Activated T-cell treated with anti-CD3 and anti-CD28 coated beads for 1 hour (primary cell): ENCODE results near the gene GPAT3.
"Not testable (repeated sequence)": the region's sequence is repeated elsewhere in the genome, so short reads cannot be mapped to it uniquely, and the experiment has no call there.

Source experiments
- DNase-seq: peaks from one replicate; pipeline ENCODE4 v3.0.0-alpha.2; 2020; ENCODE audit warnings: low read depth

GPAT3 gene

GRCh38 chr4:83535520-83536361 lies at the start of gene GPAT3:
GPAT3 (plus strand) TSS chr4:83536108; CDS start chr4:83536623, 515 bp downstream.
- DNase-seq = peak; percentile 52

- no peak for DNase-seq
Measured at GRCh38 chr4:83486457-83487129, 49.3 kb upstream of the GPAT3 start.

GRCh38 chr4:83489711-83490326 lies 46.1 kb upstream of the GPAT3 start:
- no peak for DNase-seq

GRCh38 chr4:83490876-83491450 lies 44.9 kb upstream of the GPAT3 start:
- DNase-seq = peak; percentile 8

DNA sequence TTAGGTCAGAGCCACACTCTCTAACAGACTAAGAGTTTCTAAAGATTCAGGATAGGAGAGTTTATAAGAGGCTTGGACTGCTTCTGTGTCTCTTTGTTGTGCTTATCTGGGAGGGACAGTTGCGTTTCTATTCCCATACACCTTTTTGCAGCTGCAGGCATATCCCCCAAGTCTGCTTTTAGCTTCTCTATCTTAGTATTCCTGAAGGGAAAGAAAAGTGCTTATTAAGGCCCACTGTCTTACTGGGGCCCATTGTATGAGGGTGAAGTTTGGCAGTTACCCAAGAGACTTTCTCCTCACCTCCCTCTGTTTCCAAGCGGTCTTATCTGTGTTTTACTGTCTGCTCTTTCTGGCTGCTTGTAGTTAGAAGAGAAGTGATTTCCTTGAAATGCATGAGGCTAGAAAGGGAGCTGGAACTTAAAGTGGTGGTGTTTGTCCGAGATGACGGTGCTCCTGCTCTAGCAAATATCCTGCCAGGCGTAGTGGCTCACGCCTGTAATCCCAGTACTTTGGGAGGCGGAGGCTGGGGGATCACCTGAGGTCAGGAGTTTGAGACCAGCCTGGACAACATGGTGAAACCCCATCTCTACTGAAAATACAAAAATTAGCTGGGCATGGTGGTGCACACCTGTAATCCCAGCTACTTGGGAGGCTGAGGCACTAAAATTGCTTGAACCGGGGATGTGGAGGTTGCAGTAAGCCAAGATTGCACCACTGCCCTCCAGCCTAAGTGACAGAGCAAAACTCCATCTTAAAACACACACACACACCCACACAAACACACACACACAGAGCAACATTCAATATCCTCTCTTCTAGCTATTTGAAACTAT lies 39.6 kb upstream of the GPAT3 start:
- DNase-seq = not testable (repeated sequence)

- DNase-seq = no peak
Measured at GRCh38 chr4:83498187-83498586, 37.7 kb upstream of the GPAT3 start.

- DNase-seq = not testable (repeated sequence)
Measured at GRCh38 chr4:83501671-83502070, 34.2 kb upstream of the GPAT3 start.

DNA sequence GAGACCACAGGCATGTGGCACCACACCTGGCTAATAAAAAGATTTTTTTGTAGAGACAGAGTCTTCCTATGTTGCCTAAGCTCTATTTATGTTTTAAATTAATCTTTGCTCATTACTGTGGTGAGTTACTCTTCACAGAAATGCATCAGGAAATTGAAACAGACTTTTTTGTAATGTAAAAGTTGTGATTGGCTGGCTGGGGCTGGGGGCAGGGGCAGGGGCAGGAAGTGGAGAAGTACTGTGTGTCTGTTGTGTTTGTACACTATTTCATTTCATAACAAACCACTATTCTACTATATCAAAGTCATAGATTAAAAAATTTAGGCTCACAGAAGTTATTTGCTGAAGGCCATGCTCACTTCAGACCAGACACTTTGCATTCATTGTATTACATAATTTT lies 31.9 kb upstream of the GPAT3 start:
- peak; percentile 5 for DNase-seq

DNA sequence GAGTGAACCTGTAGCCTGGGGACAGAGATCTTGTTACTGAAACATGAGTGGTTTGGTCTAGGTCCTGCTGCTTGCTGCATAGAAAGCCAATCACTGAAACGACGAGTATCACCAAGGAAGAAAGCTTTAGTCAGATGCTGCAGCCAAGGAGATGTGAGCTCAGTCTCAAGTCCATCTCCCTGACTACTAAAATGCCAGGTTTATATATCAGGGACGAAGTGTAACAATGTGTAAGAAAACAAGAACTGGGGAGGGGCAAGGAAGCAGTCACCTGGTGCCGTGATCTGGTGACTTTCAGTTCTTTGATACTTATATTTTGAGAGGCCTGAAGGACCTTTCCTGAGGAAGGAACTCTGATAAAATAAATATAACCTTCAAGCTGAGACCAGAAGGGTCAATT lies 31.4 kb upstream of the GPAT3 start:
- no peak for DNase-seq

- DNase-seq = no peak
Measured at GRCh38 chr4:83504996-83505395, 30.9 kb upstream of the GPAT3 start.

- peak; percentile 24 for DNase-seq
Measured at GRCh38 chr4:83509156-83509585, 26.7 kb upstream of the GPAT3 start.

DNA sequence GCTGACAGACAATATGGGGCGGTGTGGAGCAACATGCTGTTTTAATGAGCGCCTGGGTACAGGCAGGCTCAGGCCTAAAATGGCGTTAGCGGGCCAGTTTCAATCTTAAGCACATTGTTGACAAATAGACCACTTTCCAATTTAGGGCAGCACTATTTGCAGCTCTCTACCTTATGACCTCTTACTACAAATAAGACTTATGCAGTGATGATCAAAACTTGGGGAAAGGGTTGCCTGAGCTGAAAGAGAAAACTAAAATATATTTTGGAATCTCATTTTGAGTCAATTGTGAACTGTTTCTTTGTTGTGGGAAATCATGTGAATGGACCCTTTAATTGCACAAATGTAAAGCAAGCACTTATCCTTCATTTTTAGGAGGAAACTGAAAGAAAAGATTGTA lies 25.5 kb upstream of the GPAT3 start:
- DNase-seq = no peak

DNA sequence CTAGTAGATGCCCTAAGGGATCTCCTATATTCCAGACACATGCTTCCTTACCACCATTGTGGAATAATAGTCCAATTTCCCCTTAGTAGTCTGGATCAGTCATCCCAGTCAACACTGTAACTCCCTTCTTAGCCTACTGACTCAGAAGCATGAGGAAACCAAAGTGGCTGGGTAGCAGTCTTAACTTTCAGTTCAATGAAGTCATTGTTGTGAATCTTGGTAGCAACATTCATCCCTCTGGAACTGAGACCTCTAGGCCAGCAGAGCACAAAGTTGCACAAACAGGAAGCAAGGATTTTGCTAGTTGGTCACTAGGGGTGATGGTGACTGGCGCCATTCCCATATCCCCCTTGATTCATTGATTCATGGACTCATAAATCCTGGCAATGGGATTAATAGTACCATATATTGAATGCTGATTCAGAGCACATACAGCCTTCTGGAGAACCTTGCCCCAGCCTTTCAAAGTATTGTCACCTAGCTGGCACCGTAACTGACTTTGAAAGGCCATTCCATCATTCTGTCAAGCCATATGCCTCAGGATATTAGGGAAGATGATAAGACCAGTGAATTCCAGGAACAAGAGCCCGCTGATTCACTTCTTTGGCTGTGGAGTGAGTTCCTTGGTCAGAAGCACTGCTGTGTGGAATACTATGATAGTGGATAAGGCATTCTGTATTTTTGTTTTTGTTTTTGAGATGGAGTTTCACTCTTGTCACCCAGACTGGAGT lies 19.7 kb upstream of the GPAT3 start:
- DNase-seq = no peak

- DNase-seq = no peak
Measured at GRCh38 chr4:83522239-83522638, 13.7 kb upstream of the GPAT3 start.

- DNase-seq = no peak
Measured at GRCh38 chr4:83527671-83528070, 8.2 kb upstream of the GPAT3 start.

DNA sequence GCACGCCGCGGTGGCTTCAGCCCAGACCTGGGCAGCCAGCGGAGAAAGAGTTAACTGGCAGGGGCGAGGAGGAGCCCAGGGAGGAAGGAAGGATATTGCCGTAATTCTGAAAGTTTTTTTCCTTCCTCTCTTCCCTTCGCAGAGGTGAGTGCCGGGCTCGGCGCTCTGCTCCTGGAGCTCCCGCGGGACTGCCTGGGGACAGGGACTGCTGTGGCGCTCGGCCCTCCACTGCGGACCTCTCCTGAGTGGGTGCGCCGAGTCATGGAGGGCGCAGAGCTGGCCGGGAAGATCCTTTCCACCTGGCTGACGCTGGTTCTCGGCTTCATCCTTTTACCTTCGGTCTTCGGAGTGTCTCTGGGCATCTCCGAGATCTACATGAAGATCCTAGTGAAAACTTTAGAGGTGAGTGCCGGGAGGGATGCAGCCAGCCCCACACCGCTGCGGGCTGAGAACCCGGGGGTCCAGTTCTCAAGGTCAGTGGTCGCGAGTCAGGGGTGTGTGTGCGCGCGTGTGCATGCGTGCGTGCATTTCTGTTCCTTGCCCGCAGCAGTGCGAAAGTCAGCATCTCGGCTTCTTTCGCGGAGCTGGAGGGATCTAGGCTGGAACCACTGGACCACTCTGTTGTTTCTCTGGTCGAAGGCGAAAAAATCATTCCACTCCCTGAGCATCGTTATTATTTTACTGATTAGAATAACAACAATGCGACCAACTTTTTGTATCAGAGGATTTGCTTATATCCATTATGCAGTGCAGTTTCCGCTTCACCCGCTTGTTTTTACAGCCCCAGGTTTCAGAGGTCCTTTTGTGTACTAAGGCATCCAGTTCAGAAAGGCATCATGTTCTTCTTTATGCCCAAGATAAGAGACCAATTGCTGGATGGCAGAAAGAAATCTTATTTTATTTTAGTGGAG lies 709 bp downstream of the GPAT3 start:
- DNase-seq = no peak

- no peak for DNase-seq
Measured at GRCh38 chr4:83542225-83542624, 6.3 kb downstream of the GPAT3 start.

- no peak for DNase-seq
Measured at GRCh38 chr4:83546786-83547185, 10.9 kb downstream of the GPAT3 start.

GRCh38 chr4:83548151-83548905 lies 12.4 kb downstream of the GPAT3 start:
- peak; percentile 7 for DNase-seq
